PFSK-1 (cell line): ENCODE measurements around the gene AIFM3.

Source experiments
- FOXP2 ChIP-seq: optimal IDR thresholded peaks from 2 replicates; pipeline ENCODE3; 2011; ENCODE audit warnings: borderline replicate concordance, control low read depth, inconsistent platforms; ENCODE audit not compliant: insufficient read depth; ENCODE audit errors: extremely low read length, extremely low read depth
- POLR2AphosphoS5 ChIP-seq: IDR thresholded peaks from 2 replicates; pipeline ENCODE4 v1.6.1; 2012; ENCODE audit warnings: low read depth, mild to moderate bottlenecking, control low read depth, low read length, moderate library complexity
- REST ChIP-seq, 2 experiments: IDR thresholded peaks; 2 replicates each; pipeline versions ENCODE4 v1.6.1 to v1.8.0; 2011 to 2012; ENCODE audit warnings: low read depth in 2 of 2, low read length in 2 of 2, control low read depth in 1 of 2, inconsistent platforms in 1 of 2, mild to moderate bottlenecking in 1 of 2, moderate library complexity in 1 of 2; ENCODE audit not compliant: insufficient read depth in 1 of 2
- SIN3A ChIP-seq: IDR thresholded peaks from 2 replicates; pipeline ENCODE4 v1.6.1; 2012; ENCODE audit warnings: mild to moderate bottlenecking, low read length, moderate library complexity, borderline replicate concordance; ENCODE audit not compliant: insufficient read depth
- TAF1 ChIP-seq: IDR thresholded peaks from 2 replicates; pipeline ENCODE4 v1.6.1; 2012; ENCODE audit warnings: low read length, control low read depth, borderline replicate concordance; ENCODE audit not compliant: insufficient read depth

AIFM3 gene

GRCh38 chr22:20959578-20960461, 7.2 kb upstream of the AIFM3 start:
- TF ChIP-seq TAF1 (no peak), FOXP2 (no peak), POLR2AphosphoS5 (no peak), REST (IDR thresholded peaks at IDR 0.05; ENCODE audit: insufficient read depth in 1 of 2, low read depth in 2 of 2, low read length in 2 of 2) (no peak), SIN3A (no peak)

GRCh38 chr22:20960609-20961008, 6.4 kb upstream of the AIFM3 start:
- TF ChIP-seq POLR2AphosphoS5 (no peak), REST (IDR thresholded peaks at IDR 0.05; ENCODE audit: insufficient read depth in 1 of 2, low read depth in 2 of 2, low read length in 2 of 2) (no peak), TAF1 (no peak), FOXP2 (no peak), SIN3A (no peak)

- TF ChIP-seq FOXP2: no peak
- no peak for TF ChIP-seq REST (IDR thresholded peaks at IDR 0.05; ENCODE audit: insufficient read depth in 1 of 2, low read depth in 2 of 2, low read length in 2 of 2)
- no peak for TF ChIP-seq POLR2AphosphoS5
- no peak for TF ChIP-seq TAF1
- no peak for TF ChIP-seq SIN3A
Observed at GRCh38 chr22:20962491-20962945, 4.5 kb upstream of the AIFM3 start.

GRCh38 chr22:20963201-20964052, 3.6 kb upstream of the AIFM3 start:
- TF ChIP-seq TAF1: no peak
- no peak for TF ChIP-seq SIN3A
- TF ChIP-seq REST (IDR thresholded peaks at IDR 0.05; ENCODE audit: insufficient read depth in 1 of 2, low read depth in 2 of 2, low read length in 2 of 2): no peak
- TF ChIP-seq FOXP2: no peak
- no peak for TF ChIP-seq POLR2AphosphoS5
